H1 (cell line): ENCODE data around the gene HIC1. TPM values are rescaled to one million over a fixed set of nuclear protein-coding genes. Genes with fewer than 3 reads are reported as not detected.

Experiments
- CTCF ChIA-PET: fragments of 300-600 bp; sonication (Branson Sonifier 250); formaldehyde crosslinking; loops from one replicate; lab custom pipeline; 2021; ENCODE audit not compliant: partially characterized antibody; lab: Charles Lee
- POLR2A ChIA-PET: fragments of 300-600 bp; sonication (Branson Sonifier 250); formaldehyde crosslinking; loops from one replicate; lab custom pipeline; 2021; ENCODE audit warnings: inconsistent platforms; ENCODE audit not compliant: partially characterized antibody; lab: Charles Lee
- DNase-seq, 2 experiments: peaks; one replicate each; pipeline versions ENCODE4 v3.0.0 to v3.0.0-alpha.2; 2010 to 2022; ENCODE audit warnings: low spot score in 2 of 2, low read depth in 1 of 2, mixed read lengths in 1 of 2
- FAIRE-seq: peaks from 2 replicates; lab custom pipeline; 2011; peaks lifted over from hg19 to GRCh38; lab: Jason Lieb, UNC
- H2AFZ ChIP-seq: 2 replicates; pipeline ENCODE4 v1.8.1; 2012; ENCODE audit warnings: low read length, inconsistent platforms
- H2AK5ac ChIP-seq: 2 replicates; pipeline ENCODE4 v1.6.1; 2013; ENCODE audit warnings: low read depth, low read length
- H2BK120ac ChIP-seq: replicated peaks from 2 replicates; pipeline ENCODE3; 2013; ENCODE audit warnings: low read depth, low read length, inconsistent platforms
- H2BK12ac ChIP-seq: 2 replicates; pipeline ENCODE4 v1.6.1; 2013; ENCODE audit warnings: low read depth, low read length
- H2BK15ac ChIP-seq: 2 replicates; pipeline ENCODE4 v1.6.1; 2013; ENCODE audit warnings: low read length
- H2BK20ac ChIP-seq: 2 replicates; pipeline ENCODE4 v1.6.1; 2013; ENCODE audit warnings: low read length
- H2BK5ac ChIP-seq: 2 replicates; pipeline ENCODE4 v1.6.1; 2013; ENCODE audit warnings: low read depth, low read length
- H3K14ac ChIP-seq: 2 replicates; pipeline ENCODE4 v1.6.1; 2013; ENCODE audit warnings: inconsistent platforms; ENCODE audit not compliant: insufficient read length
- H3K18ac ChIP-seq: 2 replicates; pipeline ENCODE4 v1.6.1; 2013; ENCODE audit warnings: low read length; ENCODE audit errors: extremely low read depth
- H3K23ac ChIP-seq: 2 replicates; pipeline ENCODE4 v1.6.1; 2013; ENCODE audit warnings: inconsistent platforms; ENCODE audit not compliant: insufficient read length
- H3K23me2 ChIP-seq: 2 replicates; pipeline ENCODE4 v1.6.1; 2013; ENCODE audit warnings: low read depth, low read length
- H3K27ac ChIP-seq: 2 replicates; pipeline ENCODE4 v1.6.1; 2011; ENCODE audit warnings: low read depth, low read length, inconsistent platforms
- H3K27me3 ChIP-seq, 4 experiments: replicated peaks in 1 of 4; 1 replicate in 1 of 4; 2 replicates in 3 of 4; pipeline versions ENCODE4 v1.6.1 to v1.8.1; 2011 to 2013; ENCODE audit warnings: low read length in 3 of 4, mild to moderate bottlenecking in 3 of 4, inconsistent platforms in 2 of 4, mixed read lengths in 2 of 4, moderate library complexity in 1 of 4; ENCODE audit not compliant: control insufficient read depth in 3 of 4, insufficient read depth in 3 of 4; ENCODE audit errors: extremely low read depth in 1 of 4
- H3K36me3 ChIP-seq, 4 experiments: 2 replicates each; pipeline versions ENCODE4 v1.6.1 to v1.8.1; 2011 to 2013; ENCODE audit warnings: mild to moderate bottlenecking in 4 of 4, low read length in 3 of 4, moderate library complexity in 2 of 4, control low read depth in 1 of 4, inconsistent platforms in 1 of 4; ENCODE audit not compliant: insufficient read depth in 4 of 4, control insufficient read depth in 2 of 4
- H3K4ac ChIP-seq: replicated peaks from 2 replicates; pipeline ENCODE3; 2013; ENCODE audit warnings: low read length, low read depth, mixed read lengths, inconsistent platforms; ENCODE audit not compliant: insufficient read length
- H3K4me1 ChIP-seq, 4 experiments: replicated peaks in 1 of 4; 1 replicate in 1 of 4; 2 replicates in 3 of 4; pipeline versions ENCODE4 v1.6.1 to v1.8.1; 2011 to 2013; ENCODE audit warnings: low read length in 3 of 4, inconsistent platforms in 2 of 4, mixed read lengths in 1 of 4; ENCODE audit not compliant: insufficient read depth in 4 of 4, control insufficient read depth in 3 of 4
- H3K4me2 ChIP-seq, 2 experiments: 2 replicates each; pipeline versions ENCODE4 v1.6.1 to v1.8.1; 2011 to 2013; ENCODE audit warnings: low read depth in 2 of 2, low read length in 2 of 2, control low read depth in 1 of 2, inconsistent platforms in 1 of 2, mild to moderate bottlenecking in 1 of 2; ENCODE audit not compliant: insufficient read depth in 1 of 2
- H3K4me3 ChIP-seq, 4 experiments: fragments of 200-600, 300-600 bp in 1 of 4; sonication (generic), shearing (Covaris generic), sonication (Bioruptor Twin) in 1 of 4; 2 replicates each; pipeline versions ENCODE4 v1.5.1 to v1.8.1; 2011 to 2016; ENCODE audit warnings: low read length in 4 of 4, low read depth in 3 of 4, control low read depth in 2 of 4, inconsistent platforms in 2 of 4, mild to moderate bottlenecking in 2 of 4, mixed read lengths in 1 of 4, moderate library complexity in 1 of 4; ENCODE audit not compliant: insufficient read depth in 2 of 4; ENCODE audit errors: extremely low read depth in 1 of 4
- H3K56ac ChIP-seq: replicated peaks from 2 replicates; pipeline ENCODE3; 2013; ENCODE audit warnings: low read depth, mild to moderate bottlenecking, mixed read lengths, low read length, inconsistent platforms; ENCODE audit not compliant: insufficient read length
- H3K79me1 ChIP-seq: 2 replicates; pipeline ENCODE4 v1.6.1; 2013; ENCODE audit warnings: low read depth, low read length, control low read depth
- H3K79me2 ChIP-seq, 2 experiments: 2 replicates each; pipeline versions ENCODE4 v1.6.1 to v1.8.1; 2012 to 2013; ENCODE audit warnings: low read length in 2 of 2, mild to moderate bottlenecking in 2 of 2, inconsistent platforms in 1 of 2; ENCODE audit not compliant: insufficient read depth in 2 of 2, control insufficient read depth in 1 of 2
- H3K9ac ChIP-seq, 4 experiments: replicated peaks in 1 of 4; 1 replicate in 1 of 4; 2 replicates in 3 of 4; pipeline versions ENCODE4 v1.6.1 to v1.8.1; 2011 to 2013; ENCODE audit warnings: low read depth in 3 of 4, low read length in 3 of 4, control low read depth in 2 of 4, mild to moderate bottlenecking in 2 of 4, moderate library complexity in 2 of 4, inconsistent platforms in 1 of 4; ENCODE audit errors: extremely low read depth in 1 of 4
- H3K9me3 ChIP-seq, 2 experiments: 2 replicates each; pipeline versions ENCODE4 v1.6.1 to v1.8.1; 2012 to 2013; ENCODE audit warnings: mild to moderate bottlenecking in 2 of 2, moderate library complexity in 2 of 2, control low read depth in 1 of 2, inconsistent platforms in 1 of 2, low read depth in 1 of 2, low read length in 1 of 2, mixed read lengths in 1 of 2; ENCODE audit not compliant: insufficient read depth in 2 of 2
- H4K20me1 ChIP-seq, 2 experiments: replicated peaks in 1 of 2; 2 replicates each; pipeline versions ENCODE3 to v1.8.1; 2011 to 2013; ENCODE audit warnings: inconsistent platforms in 2 of 2, low read length in 2 of 2, mild to moderate bottlenecking in 1 of 2; ENCODE audit not compliant: insufficient read depth in 2 of 2, control insufficient read depth in 1 of 2
- H4K5ac ChIP-seq: 2 replicates; pipeline ENCODE4 v1.6.1; 2013; ENCODE audit warnings: low read length, low read depth, mixed read lengths, inconsistent platforms; ENCODE audit not compliant: insufficient read length
- H4K8ac ChIP-seq: 2 replicates; pipeline ENCODE4 v1.8.0; 2013; ENCODE audit warnings: mild to moderate bottlenecking, moderate library complexity, low read length, inconsistent platforms; ENCODE audit not compliant: insufficient read depth; ENCODE audit errors: extremely low read depth
- H4K91ac ChIP-seq: replicated peaks from 2 replicates; pipeline ENCODE3; 2013; ENCODE audit warnings: low read length, mixed read lengths, inconsistent platforms; ENCODE audit not compliant: insufficient read length
- CHD1 ChIP-seq: IDR thresholded peaks from 2 replicates; pipeline ENCODE4 v1.6.1; 2012; ENCODE audit warnings: low read depth, low read length, improper control_type of control experiment
- CTCF ChIP-seq, 3 experiments: IDR thresholded peaks; 1 replicate in 2 of 3; 2 replicates in 1 of 3; pipeline versions ENCODE4 v1.5.1 to v1.6.1; 2011; ENCODE audit warnings: low read length in 3 of 3, mild to moderate bottlenecking in 3 of 3, inconsistent platforms in 2 of 3, low read depth in 1 of 3, moderate library complexity in 1 of 3; ENCODE audit not compliant: insufficient read depth in 1 of 3; ENCODE audit errors: control extremely low read depth in 1 of 3
- HDAC2 ChIP-seq, 2 experiments: fragments of 300-600 bp in 1 of 2; sonication (generic) in 1 of 2; IDR thresholded peaks; 2 replicates each; pipeline ENCODE4 v1.6.1; 2011 to 2012; ENCODE audit warnings: low read depth in 2 of 2, low read length in 2 of 2, mild to moderate bottlenecking in 2 of 2, moderate library complexity in 2 of 2, borderline replicate concordance in 1 of 2, inconsistent platforms in 1 of 2
- NRF1 ChIP-seq: IDR thresholded peaks from 2 replicates; pipeline ENCODE4 v1.6.1; 2011; ENCODE audit warnings: mild to moderate bottlenecking, low read depth, low read length, improper control_type of control experiment
- RAD21 ChIP-seq, 2 experiments: IDR thresholded peaks in 1 of 2; conservative IDR thresholded peaks in 1 of 2; 2 replicates each; pipeline ENCODE4 v1.6.1; 2011; ENCODE audit warnings: low read depth in 2 of 2, low read length in 2 of 2, improper control_type of control experiment in 1 of 2, inconsistent platforms in 1 of 2, mild to moderate bottlenecking in 1 of 2, moderate library complexity in 1 of 2
- SIX5 ChIP-seq: IDR thresholded peaks from 2 replicates; pipeline ENCODE4 v1.6.1; 2011; ENCODE audit warnings: mild to moderate bottlenecking, low read depth, low read length
- WGBS, 2 experiments: shearing (Covaris generic) in 1 of 2; methylation state at CpG; one replicate each; pipeline versions ENCODE4 v1.1.6 to v1.1.7; 2013 to 2015; ENCODE audit warnings: low lambda C conversion rate in 2 of 2, mixed read lengths in 2 of 2, inconsistent platforms in 1 of 2, low coverage in 1 of 2, missing lambda C conversion rate in 1 of 2; ENCODE audit not compliant: insufficient replicate concordance in 2 of 2, insufficient coverage in 1 of 2, insufficient read length in 1 of 2; ENCODE audit errors: extremely low coverage in 1 of 2, missing lambda C conversion rate in 1 of 2; 5-methylcytosine and 5-hydroxymethylcytosine counted together
- polyA plus RNA-seq, 7 experiments: library from polyadenylated mRNA; depleted of rRNA in 3 of 7; stranded (reverse) in 5 of 7; unstranded in 2 of 7; fragments of >200 nt in 5 of 7; fragments of 200-250 nt in 2 of 7; gene quantifications; 1 replicate in 5 of 7; 2 replicates in 1 of 7; 4 replicates in 1 of 7; pipeline versions ENCODE4 v1.2.1 to v1.2.3, GENCODE V29; 2011 to 2013; ENCODE audit warnings: missing spikeins in 2 of 7, mixed read lengths in 2 of 7
- total RNA-seq: library from RNA; stranded (reverse); fragmentation: NEBNext Ultra II Directional; extraction: Animal tissue kit (Norgen Biotek cat#: 25700); gene quantifications from 2 replicates; pipeline ENCODE4 v1.2.1, GENCODE V29; 2021

The HIC1 gene
- total and polyA plus RNA-seq, 2 of the 8 experiments (the other 6 are each of a cell fraction or from before 2014, with no cell fraction given), result 0.06 to 0.09 TPM

GRCh38 chr17:2042390-2042847, 12.5 kb upstream of the HIC1 start:
- Histone ChIP-seq H2BK15ac (no peak overlapping the region), H2BK5ac (peak overlapping the region; percentile 66), H3K9me3 (no peaks in the 10 kb centered on the region), H3K23me2 (peaks cover 5% of the 10 kb centered on the region; the same call in 1 of the 2 replicates), H2BK120ac (no peak overlapping the region), H3K9ac (peak overlapping the region in 3 of 4 experiments; percentile 65 to 74 (median 72); a peak in 6 of 7 replicates), H3K18ac (no peak overlapping the region; the same call in 1 of the 2 replicates), H3K4me2 (peak overlapping the region; percentile 61 to 91), H3K4me3 (peak overlapping the region; percentile 58 to 82 (median 71)), H4K5ac (no peak overlapping the region), H3K14ac (no peak overlapping the region), H4K8ac (no peak overlapping the region), H3K4ac (no peak overlapping the region), H3K56ac (no peak overlapping the region), H2AK5ac (0 out of 2 replicates have a peak overlapping the region, but pooled peaks have one; percentile 34), H3K79me2 (no peaks in the 10 kb centered on the region), H2BK20ac (no peak overlapping the region), H2BK12ac (0 out of 2 replicates have a peak overlapping the region, but pooled peaks have one; percentile 4), H4K20me1 (peaks cover 0 to 3% of the 10 kb centered on the region in 2 experiments), H3K36me3 (peaks cover 0 to 8% (median 2%) of the 10 kb centered on the region in 4 experiments; a peak in 3 of 8 replicates), H3K27ac (peak overlapping the region; percentile 74; the same call in 1 of the 2 replicates), H4K91ac (no peak overlapping the region), H2AFZ (0 out of 2 replicates have a peak overlapping the region, but pooled peaks have one; percentile 43), H3K4me1 (peaks cover 0 to 6% (median 5%) of the 10 kb centered on the region in 4 experiments; a peak in 4 of 7 replicates), H3K23ac (no peak overlapping the region), H3K27me3 (peaks cover 0 to 2% (median 2%) of the 10 kb centered on the region in 4 experiments; a peak in 3 of 7 replicates), H3K79me1 (peaks cover 4% of the 10 kb centered on the region)
- no peak for FAIRE-seq
- CTCF ChIA-PET, result interaction anchor here (0.7 to 3.1 kb wide), 4 partner anchors 75 to 160 kb away, joined by 3 to 17 read pairs (median 10); no protein-coding TSS in a partner anchor
- TF ChIP-seq CTCF (IDR thresholded peaks at IDR 0.05; ENCODE audit: control extremely low read depth in 1 of 3, insufficient read depth in 1 of 3, low read depth in 1 of 3, low read length in 3 of 3), result peak; percentile 6 to 30 (median 19)
- 0 out of 4 replicates have a peak, but pooled peaks of 1 of the 2 experiments have one; percentile 1 for TF ChIP-seq HDAC2 (IDR thresholded peaks at IDR 0.05; ENCODE audit: borderline replicate concordance in 1 of 2, low read depth in 2 of 2, low read length in 2 of 2)
- TF ChIP-seq SIX5, result no peak
- TF ChIP-seq RAD21 (IDR thresholded peaks at IDR 0.05 in 1 of 2, conservative IDR thresholded peaks at IDR 0.05 in 1 of 2; ENCODE audit: low read depth in 2 of 2, low read length in 2 of 2), result peak; percentile 16 to 34; a peak in 3 of 4 replicates
- no peak for TF ChIP-seq NRF1
- TF ChIP-seq CHD1, result no peak
- no peak for DNase-seq
- 58% methylated on average over 15 of the region's 17 CpGs; no CpG with 5 or more reads in 1 of the 2 experiments for WGBS, 2 experiments
- POLR2A ChIA-PET, result interaction anchor here (1.6 kb wide), 1 partner anchor 76 kb away, joined by 3 read pairs; no protein-coding TSS in a partner anchor
